Fibroblast of the aortic adventitia (primary cell): Measurements from ENCODE around the gene ASIP. TPM values are rescaled to one million over a fixed set of nuclear protein-coding genes. Genes with fewer than 3 reads are reported as not detected.
"Not testable (repeated sequence)": the region's sequence is repeated elsewhere in the genome, so short reads cannot be mapped to it uniquely, and the experiment has no call there.

ENCODE experiments used
- DNase-seq: peaks from one replicate; pipeline ENCODE4 v3.0.0-alpha.2; 2010; ENCODE audit warnings: low read depth
- H3K4me3 ChIP-seq: 2 replicates; pipeline ENCODE4 v1.5.1; 2011; ENCODE audit warnings: low read depth, mild to moderate bottlenecking, control low read depth, low read length, moderate library complexity
- total RNA-seq: library from RNA; depleted of rRNA; stranded (reverse); fragments of >200 nt; gene quantifications from 2 replicates; pipeline ENCODE4 v1.2.3, GENCODE V29; 2012; ENCODE audit warnings: low replicate concordance
- TF ChIP-seq, protein P1 (sequence below): IDR thresholded peaks from 2 replicates; pipeline ENCODE4 v1.5.1; 2011; ENCODE audit warnings: mild to moderate bottlenecking, low read length, control low read depth, inconsistent platforms; ENCODE audit not compliant: insufficient read depth

The ASIP gene
- total RNA-seq, 1 donor, result not detected

DNA sequence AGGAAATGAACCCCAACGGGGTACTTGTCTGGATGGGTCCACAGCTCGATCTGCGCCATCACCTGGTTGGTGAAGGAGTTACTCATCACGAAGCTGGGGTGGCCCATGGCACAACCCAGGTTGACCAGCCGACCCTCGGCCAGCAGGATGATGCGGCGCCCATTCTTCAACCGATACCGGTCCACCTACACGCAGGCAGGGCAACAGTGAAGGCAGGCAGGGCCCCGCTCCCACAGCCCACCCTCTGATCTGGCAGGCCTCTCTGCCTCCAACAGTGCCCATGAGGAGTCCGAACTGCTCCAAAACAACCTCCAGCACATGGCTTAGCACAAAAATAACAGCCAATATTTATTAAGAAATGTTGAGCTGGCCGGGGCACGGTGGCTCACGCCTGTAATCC lies 44.2 kb downstream of the ASIP start:
- H3K4me3 ChIP-seq, result no peak overlapping the region
- TF ChIP-seq, protein P1, sequence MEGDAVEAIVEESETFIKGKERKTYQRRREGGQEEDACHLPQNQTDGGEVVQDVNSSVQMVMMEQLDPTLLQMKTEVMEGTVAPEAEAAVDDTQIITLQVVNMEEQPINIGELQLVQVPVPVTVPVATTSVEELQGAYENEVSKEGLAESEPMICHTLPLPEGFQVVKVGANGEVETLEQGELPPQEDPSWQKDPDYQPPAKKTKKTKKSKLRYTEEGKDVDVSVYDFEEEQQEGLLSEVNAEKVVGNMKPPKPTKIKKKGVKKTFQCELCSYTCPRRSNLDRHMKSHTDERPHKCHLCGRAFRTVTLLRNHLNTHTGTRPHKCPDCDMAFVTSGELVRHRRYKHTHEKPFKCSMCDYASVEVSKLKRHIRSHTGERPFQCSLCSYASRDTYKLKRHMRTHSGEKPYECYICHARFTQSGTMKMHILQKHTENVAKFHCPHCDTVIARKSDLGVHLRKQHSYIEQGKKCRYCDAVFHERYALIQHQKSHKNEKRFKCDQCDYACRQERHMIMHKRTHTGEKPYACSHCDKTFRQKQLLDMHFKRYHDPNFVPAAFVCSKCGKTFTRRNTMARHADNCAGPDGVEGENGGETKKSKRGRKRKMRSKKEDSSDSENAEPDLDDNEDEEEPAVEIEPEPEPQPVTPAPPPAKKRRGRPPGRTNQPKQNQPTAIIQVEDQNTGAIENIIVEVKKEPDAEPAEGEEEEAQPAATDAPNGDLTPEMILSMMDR, result no peak
- no peak for DNase-seq

DNA sequence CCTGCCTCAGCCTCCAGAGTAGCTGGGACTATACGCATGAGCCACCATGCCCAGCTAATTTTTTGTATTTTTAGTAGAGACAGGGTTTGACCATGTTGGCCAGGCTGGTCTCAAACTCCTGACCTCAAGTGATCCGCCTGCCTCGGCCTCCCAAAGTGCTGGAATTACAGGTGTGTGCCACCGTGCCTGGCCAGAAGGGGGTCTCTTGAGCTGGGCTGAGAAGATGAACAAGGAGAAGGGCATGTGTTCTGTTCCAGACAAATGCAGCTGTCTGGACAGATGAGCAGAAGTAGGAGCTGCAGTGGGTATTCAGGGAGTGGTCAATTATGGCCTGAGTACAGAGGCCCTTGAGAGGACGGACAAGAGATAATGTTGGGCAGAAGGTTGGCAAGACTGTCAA lies 46.3 kb downstream of the ASIP start:
- H3K4me3 ChIP-seq, result not testable (repeated sequence)

DNA sequence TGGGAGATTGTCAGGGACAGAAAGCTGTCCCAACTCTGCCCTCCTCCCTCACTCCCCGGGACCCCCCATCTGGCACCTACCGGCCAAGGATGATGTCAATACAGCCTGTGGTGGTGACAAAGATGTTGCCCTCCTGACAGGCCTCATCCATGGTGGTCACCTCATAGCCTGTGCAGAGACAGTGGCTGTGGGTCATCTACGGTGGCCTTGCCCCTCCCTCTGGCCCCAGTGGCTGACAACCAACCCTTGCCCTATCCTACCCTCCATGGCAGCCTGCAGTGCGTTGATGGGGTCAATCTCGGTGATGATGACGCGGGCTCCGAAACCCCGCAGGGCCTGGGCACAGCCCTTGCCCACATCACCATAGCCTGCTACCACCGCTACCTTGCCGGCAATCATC lies 49.2 kb downstream of the ASIP start:
- TF ChIP-seq, protein P1, result no peak
- H3K4me3 ChIP-seq, result no peak overlapping the region
- no peak for DNase-seq

More for the DNA sequence above, 46.3 kb downstream of the ASIP start:
- not testable (repeated sequence) for DNase-seq

DNA sequence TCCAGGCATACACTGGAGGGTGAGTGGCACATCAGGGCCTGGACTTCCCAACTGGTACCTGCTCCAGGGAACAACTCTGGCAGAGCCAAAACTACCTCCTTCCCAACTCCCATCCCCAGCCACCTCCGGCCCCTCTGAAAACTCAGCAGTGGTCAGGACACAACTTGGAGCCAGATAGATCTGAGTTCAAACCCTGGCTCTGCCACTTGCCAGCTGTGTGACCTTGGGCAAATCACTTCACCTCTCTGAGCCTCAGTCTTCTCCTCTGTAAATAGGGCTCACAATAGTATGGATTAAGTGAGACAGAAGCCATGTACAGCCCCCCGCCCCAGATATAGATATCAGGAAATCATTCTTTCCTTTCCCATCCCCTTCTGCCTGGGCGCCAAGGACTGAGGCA lies 51.3 kb downstream of the ASIP start:
- TF ChIP-seq, protein P1, result no peak
- DNase-seq, result no peak
- no peak overlapping the region for H3K4me3 ChIP-seq

DNA sequence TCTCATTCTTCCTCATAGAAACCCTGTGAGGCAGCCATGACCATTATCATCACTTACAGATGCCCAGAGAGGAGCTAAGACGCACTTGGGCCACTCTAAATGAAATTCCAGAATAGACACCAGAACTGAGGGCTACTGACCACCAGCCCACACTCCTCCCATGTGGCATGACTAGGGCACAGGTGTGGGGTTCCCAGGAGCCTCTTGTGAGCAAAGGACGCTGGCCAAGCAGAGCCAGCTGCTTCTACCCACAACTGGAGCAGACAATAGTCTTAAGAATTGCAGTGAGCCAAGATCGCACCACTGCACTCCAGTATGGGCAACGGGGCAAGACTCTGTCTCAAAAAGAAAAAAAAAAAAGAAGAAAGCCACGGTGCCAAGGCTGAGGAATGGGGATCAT lies 51.9 kb downstream of the ASIP start:
- no peak for DNase-seq
- TF ChIP-seq, protein P1, result no peak
- no peak overlapping the region for H3K4me3 ChIP-seq

DNA sequence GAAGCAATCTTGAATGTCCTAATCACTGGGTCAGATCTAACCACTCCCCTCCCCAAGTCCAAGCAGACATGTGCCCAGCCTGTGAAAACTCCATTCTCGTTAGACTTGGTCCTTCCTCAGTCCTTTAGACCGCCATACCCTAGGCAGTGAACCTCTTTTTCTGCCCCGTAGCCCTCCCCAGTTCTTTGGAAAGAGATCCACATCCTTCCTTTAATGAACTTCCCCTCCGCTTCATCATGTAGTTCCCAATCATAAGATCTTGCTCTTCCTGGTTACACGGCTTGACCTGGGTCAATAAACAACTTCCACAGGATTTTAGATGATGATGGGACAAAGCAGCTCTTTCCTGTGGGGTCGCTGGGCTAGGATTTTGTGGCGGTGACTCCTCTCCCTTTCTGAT lies 52.4 kb downstream of the ASIP start:
- no peak for DNase-seq

DNA sequence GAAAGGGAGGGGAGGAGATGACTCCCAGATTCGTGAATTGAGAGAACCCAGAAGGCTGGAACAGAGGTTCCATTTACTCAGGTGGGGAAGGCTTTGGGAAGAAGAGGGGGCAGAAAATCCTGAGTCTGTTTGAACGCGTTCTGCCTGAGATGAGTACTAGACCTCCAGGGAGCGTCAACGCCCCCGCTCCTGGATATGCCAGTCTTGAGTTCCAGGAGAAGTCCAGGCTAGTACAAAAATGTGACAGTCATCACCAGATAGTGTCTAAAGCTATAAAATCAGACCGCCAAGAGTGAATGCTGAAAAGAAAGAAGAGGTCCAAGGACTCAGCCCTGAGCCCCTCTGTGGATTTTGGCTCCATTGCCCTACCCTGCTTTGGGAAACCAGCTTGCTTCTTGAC lies 53.3 kb downstream of the ASIP start:
- H3K4me3 ChIP-seq, result no peak overlapping the region
- TF ChIP-seq, protein P1, result no peak
- DNase-seq, result no peak

More for the DNA sequence above, 52.4 kb downstream of the ASIP start:
- no peak overlapping the region for H3K4me3 ChIP-seq
- TF ChIP-seq, protein P1, result no peak
